ENCODE results near the gene ATP13A5.

DNA sequence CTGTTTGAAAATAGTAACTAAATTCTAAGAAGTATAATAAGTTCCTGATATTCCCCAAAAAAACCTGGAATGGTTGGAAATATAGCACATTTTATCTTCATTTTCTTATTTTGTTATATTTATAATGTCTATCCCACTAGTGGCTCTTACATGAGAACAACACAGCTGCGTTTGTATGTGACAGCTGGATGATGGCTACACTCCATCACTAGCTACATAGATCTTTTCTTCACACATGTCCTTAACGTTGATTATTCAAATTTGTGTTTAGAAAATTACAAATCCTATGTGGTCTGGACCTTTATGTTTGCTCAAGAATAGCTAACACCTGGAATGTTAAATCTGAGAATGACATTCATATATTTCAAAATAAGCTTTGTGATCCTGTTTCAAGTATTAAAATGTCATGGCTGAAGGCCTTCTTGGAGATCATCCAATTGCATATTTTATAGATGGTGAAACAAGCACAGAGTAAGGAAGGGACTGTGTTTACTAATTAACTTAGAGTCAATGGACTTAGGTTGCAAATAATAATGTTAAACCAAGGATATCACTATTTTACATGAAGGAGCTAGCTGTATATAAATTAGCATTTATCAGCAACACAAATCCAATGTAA is 60.8 kb downstream of the ATP13A5 start:
- TF ChIP-seq, protein P1, sequence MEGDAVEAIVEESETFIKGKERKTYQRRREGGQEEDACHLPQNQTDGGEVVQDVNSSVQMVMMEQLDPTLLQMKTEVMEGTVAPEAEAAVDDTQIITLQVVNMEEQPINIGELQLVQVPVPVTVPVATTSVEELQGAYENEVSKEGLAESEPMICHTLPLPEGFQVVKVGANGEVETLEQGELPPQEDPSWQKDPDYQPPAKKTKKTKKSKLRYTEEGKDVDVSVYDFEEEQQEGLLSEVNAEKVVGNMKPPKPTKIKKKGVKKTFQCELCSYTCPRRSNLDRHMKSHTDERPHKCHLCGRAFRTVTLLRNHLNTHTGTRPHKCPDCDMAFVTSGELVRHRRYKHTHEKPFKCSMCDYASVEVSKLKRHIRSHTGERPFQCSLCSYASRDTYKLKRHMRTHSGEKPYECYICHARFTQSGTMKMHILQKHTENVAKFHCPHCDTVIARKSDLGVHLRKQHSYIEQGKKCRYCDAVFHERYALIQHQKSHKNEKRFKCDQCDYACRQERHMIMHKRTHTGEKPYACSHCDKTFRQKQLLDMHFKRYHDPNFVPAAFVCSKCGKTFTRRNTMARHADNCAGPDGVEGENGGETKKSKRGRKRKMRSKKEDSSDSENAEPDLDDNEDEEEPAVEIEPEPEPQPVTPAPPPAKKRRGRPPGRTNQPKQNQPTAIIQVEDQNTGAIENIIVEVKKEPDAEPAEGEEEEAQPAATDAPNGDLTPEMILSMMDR (IDR thresholded peaks at IDR 0.05; ENCODE audit: low read depth, low read length) = no peak
- TF ChIP-seq POLR2A (IDR thresholded peaks at IDR 0.05; ENCODE audit: extremely low read depth, insufficient read length) (no peak), MYC (IDR thresholded peaks at IDR 0.05; ENCODE audit: low read depth, low read length) (no peak)
- TF ChIP-seq, protein P2, sequence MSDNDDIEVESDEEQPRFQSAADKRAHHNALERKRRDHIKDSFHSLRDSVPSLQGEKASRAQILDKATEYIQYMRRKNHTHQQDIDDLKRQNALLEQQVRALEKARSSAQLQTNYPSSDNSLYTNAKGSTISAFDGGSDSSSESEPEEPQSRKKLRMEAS (IDR thresholded peaks at IDR 0.05; ENCODE audit: low read depth, low read length) = no peak
